ENCODE data around the gene BANP. TPM values are rescaled to one million over a fixed set of nuclear protein-coding genes. Genes with fewer than 3 reads are reported as not detected.
A peak's percentile ranks its signal among the peaks of the same experiment; 100 is the strongest.
"Not testable (repeated sequence)": the region's sequence is repeated elsewhere in the genome, so short reads cannot be mapped to it uniquely, and the experiment has no call there.

BANP gene
- total and polyA plus RNA-seq, 12 donors: 6.1 to 20.4 (median 13.5) TPM

GRCh38 chr16:88103581-88104188 lies 152.5 kb downstream of the BANP start:
- TF ChIP-seq CTCF (IDR thresholded peaks at IDR 0.05): no peak
- H3K9me3 ChIP-seq: peaks cover 0 to 3% (median 0%) of the 10 kb centered on the region in 11 donors
- no peak for DNase-seq
- H3K4me3 ChIP-seq: no peak overlapping the region
- H3K27ac ChIP-seq: no peak overlapping the region
- H3K27me3 ChIP-seq: peaks cover 0 to 39% (median 30%) of the 10 kb centered on the region in 7 donors
- H3K36me3 ChIP-seq: no peaks in the 10 kb centered on the region
- 85 to 86% methylated on average over 28 of the region's 28 CpGs for WGBS, 2 donors
- intact Hi-C loops (cut with DNase I): no loop called here
- no peak for ATAC-seq
- no peaks in the 10 kb centered on the region for H3K4me1 ChIP-seq

GRCh38 chr16:88104363-88104762 lies 153.1 kb downstream of the BANP start:
- H3K4me1 ChIP-seq; H3K9me3 ChIP-seq; H3K36me3 ChIP-seq; ATAC-seq; DNase-seq; H3K27ac ChIP-seq; H3K4me3 ChIP-seq; intact Hi-C loops (cut with DNase I): not testable (repeated sequence)
- WGBS, 2 donors: 73 to 86% methylated on average over 17 of the region's 17 CpGs
- H3K27me3 ChIP-seq: peaks cover 0 to 34% (median 25%) of the 10 kb centered on the region in 7 donors

GRCh38 chr16:88105574-88106140 lies 154.4 kb downstream of the BANP start:
- H3K4me3 ChIP-seq; H3K4me1 ChIP-seq; DNase-seq; H3K36me3 ChIP-seq; intact Hi-C loops (cut with DNase I); H3K27ac ChIP-seq; H3K9me3 ChIP-seq: not testable (repeated sequence)
- WGBS, 2 donors: 85 to 90% methylated on average over 7 of the region's 7 CpGs
- ATAC-seq: peak in 1 of 8 donors; percentile 21
- H3K27me3 ChIP-seq: peaks cover 0 to 21% (median 13%) of the 10 kb centered on the region in 7 donors

GRCh38 chr16:88106566-88106965 lies 155.3 kb downstream of the BANP start:
- H3K4me3 ChIP-seq; H3K9me3 ChIP-seq; H3K36me3 ChIP-seq; H3K27ac ChIP-seq; ATAC-seq; H3K4me1 ChIP-seq; intact Hi-C loops (cut with DNase I); DNase-seq: not testable (repeated sequence)
- 95 to 99% methylated on average over 10 to 12 of the region's 12 CpGs for WGBS, 2 donors
- H3K27me3 ChIP-seq: peaks cover 0 to 14% (median 7%) of the 10 kb centered on the region in 7 donors

GRCh38 chr16:88108762-88109161 lies 157.5 kb downstream of the BANP start:
- DNase-seq (no peak), ATAC-seq (no peak)
- H3K9me3 ChIP-seq: peaks cover 0 to 3% (median 0%) of the 10 kb centered on the region in 11 donors
- no peak for TF ChIP-seq CTCF (IDR thresholded peaks at IDR 0.05)
- H3K4me1 ChIP-seq: no peaks in the 10 kb centered on the region
- H3K36me3 ChIP-seq: no peaks in the 10 kb centered on the region
- intact Hi-C loops (cut with DNase I): no loop called here
- H3K27ac ChIP-seq: no peak overlapping the region
- 96 to 99% methylated on average over 12 of the region's 12 CpGs for WGBS, 2 donors
- peaks cover 0 to 5% (median 0%) of the 10 kb centered on the region in 7 donors for H3K27me3 ChIP-seq
- no peak overlapping the region for H3K4me3 ChIP-seq

- H3K27me3 ChIP-seq; H3K4me3 ChIP-seq; H3K9me3 ChIP-seq; H3K27ac ChIP-seq; DNase-seq; ATAC-seq; intact Hi-C loops (cut with DNase I); H3K36me3 ChIP-seq; H3K4me1 ChIP-seq: not testable (repeated sequence)
- 74 to 81% methylated on average over 28 of the region's 28 CpGs for WGBS, 2 donors
Observed at GRCh38 chr16:88109726-88110621, 158.7 kb downstream of the BANP start.

- ATAC-seq; H3K4me1 ChIP-seq; H3K27ac ChIP-seq; H3K9me3 ChIP-seq; H3K36me3 ChIP-seq; intact Hi-C loops (cut with DNase I); H3K4me3 ChIP-seq; DNase-seq: not testable (repeated sequence)
- 70 to 75% methylated on average over 21 of the region's 21 CpGs for WGBS, 2 donors
- H3K27me3 ChIP-seq: peaks cover 0 to 12% (median 0%) of the 10 kb centered on the region in 7 donors
Observed at GRCh38 chr16:88110875-88111494, 159.8 kb downstream of the BANP start.

- ATAC-seq; H3K4me3 ChIP-seq; H3K36me3 ChIP-seq; DNase-seq; H3K9me3 ChIP-seq; H3K4me1 ChIP-seq; H3K27ac ChIP-seq; intact Hi-C loops (cut with DNase I): not testable (repeated sequence)
- 84 to 87% methylated on average over 13 of the region's 13 CpGs for WGBS, 2 donors
- H3K27me3 ChIP-seq: peaks cover 0 to 17% (median 0%) of the 10 kb centered on the region in 7 donors
Observed at GRCh38 chr16:88111976-88112375, 160.7 kb downstream of the BANP start.
